Measurements from ENCODE around the gene WNT9B.

WNT9B gene

DNA sequence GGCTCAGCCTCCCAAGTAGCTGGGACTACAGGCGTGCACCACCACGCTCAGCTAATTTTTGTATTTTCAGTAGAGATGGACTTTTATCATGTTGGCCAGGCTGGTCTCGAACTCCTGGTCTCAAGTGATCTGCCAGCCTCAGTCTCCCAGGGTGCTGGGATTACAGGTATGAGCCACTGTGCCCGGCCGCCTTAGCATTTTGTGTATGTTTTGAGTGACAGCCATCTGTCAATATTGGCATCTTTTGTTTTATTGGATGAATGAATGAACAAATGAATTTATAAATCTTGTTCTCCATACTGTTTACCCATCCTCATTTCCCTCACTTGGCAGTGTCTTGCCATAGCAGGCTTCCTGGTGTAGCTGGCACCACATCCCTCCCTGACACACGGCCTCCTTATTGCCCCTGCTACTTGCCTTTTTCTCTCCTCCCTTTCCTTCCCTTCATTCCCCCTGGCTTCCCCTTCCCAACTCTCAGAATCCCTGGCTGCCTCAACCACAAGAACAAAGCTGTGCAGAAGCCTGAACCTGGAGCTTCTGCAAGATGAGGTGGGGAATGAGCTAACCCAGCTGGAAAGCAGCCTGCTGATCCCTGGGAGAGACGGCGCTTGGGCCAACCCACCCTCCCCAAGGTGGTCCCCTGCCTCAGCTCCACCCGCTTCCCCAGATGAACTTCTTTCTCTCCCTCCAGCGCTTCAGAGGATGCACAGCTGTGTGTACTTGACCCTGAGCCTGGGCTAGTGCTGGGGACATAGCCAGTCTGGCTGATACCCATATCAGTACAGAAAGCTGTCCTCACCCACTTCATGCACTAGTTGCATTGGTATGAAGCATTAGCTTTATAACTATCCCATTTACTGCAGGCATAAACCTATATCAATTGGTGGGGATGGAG, 34.3 kb downstream of the WNT9B start:
- no peak for DNase-seq

DNA sequence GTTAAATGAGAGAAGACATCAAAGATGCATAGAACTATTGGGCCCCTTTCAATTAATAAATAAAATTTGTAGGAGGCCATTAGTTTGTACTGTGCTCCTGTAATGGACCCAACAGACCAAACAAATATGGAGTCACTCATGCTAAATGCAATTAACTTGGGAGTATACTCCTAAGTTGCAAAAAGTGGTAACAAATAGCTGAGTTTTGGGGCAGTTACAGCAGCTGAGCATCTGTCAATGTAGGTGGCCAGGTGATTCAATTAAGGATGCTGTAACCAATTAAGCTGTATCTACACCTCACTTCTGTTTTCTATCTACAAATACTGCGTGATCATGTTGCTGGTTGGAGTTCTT, 34.9 kb downstream of the WNT9B start:
- DNase-seq: no peak

DNA sequence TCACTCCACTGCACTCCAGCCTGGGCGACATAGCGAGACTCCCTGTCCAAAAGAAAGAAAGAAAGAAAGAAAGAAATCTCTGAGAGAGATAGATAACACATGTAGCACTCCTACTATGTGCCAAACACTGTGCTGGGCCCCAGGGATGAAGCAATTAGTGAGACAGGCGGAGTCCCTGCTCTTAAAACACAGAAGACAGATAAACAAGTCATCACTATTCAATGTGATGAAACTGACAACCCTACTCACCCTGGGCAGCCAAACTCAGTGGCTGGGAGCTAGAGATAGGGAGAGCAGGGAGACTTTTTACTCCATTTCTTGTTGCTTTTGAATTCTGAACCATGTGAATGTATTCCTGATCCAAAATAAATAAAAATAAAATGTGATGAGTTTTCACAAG, 36.3 kb downstream of the WNT9B start:
- DNase-seq: no peak

DNA sequence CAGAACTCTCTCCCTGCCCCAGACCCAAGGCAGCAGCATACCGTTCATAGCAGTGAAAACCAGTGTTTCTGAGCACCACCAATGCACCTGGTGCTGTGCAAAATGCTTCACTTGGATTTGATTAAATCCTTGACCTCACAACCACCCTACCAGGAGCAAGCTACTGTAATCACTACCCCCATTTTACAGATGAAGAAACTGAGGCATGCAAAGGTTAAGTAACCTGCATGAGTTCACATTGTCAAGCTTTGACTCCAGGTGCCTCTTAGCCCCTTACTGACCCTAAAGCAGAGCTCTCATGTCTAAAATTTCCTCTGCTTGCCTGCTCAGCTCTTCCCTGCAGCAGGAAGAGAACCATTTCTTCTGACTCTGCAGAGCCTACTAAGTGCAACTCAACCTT, 37.3 kb downstream of the WNT9B start:
- DNase-seq: no peak

DNA sequence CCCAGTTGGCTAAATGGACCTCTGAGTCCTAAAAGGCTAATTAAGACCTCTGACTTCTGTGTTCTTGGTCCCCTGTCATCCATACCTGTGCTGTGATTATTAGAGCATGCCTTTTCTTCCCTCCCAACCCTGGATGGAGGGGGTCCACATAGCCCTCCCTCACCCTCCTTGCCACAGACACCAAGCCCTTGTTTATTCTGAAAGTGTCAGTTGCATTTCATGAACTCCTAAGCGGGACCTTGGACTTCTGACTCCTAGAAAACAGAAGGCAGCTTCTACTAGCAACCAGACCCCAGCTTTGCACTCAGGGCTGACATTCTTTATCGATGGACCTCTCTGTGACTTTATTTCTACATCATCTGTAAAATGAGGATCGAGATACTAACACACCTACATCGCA, 38.1 kb downstream of the WNT9B start:
- DNase-seq: no peak

DNA sequence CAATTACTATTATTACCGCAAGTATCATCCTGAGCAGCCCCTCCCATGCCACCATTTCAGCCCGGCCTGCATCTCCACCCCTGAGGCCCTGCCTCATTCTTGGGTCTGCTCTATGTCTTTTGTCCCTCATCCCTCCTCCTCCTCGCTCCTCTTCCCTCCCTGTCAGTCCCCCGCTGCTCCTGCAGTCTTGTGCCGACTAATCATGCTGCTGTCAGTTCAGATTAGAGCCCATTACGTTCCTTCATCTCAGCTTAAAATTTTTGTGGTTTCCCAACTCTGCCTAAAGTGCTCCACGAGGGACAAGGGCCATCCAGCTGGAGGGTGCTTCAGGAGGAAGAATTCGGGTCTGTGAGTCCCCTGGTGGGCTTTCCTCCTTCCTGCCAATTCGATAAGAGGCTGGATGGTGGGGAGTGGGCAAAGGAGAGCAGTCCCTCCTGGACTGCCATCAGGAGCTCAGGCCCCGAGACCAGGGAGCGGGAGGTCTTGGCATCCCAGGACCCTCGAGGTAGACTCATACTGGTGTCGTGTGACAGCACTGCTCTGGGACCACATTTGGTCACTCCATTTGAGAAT, 38.7 kb downstream of the WNT9B start:
- DNase-seq: no peak

DNA sequence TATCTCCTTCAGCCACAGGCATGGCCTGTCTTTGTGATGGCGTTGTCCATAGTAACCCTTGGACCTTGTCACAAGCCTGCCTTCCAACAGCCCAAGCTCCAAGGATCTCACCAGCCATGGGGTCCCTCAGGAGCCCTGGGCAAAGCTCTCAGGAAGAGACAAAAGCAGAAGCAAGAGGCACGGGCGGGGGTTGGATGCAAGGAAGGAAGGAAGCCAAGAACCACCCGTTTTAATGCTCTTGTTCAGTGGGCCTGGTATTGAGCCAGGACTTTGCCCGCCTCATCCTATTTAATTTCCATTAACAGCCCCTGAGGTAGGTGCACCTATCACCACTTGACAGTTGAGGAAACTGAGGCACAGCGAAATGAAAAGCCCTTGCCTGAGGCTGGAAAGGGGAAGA, 39.3 kb downstream of the WNT9B start:
- DNase-seq: no peak

DNA sequence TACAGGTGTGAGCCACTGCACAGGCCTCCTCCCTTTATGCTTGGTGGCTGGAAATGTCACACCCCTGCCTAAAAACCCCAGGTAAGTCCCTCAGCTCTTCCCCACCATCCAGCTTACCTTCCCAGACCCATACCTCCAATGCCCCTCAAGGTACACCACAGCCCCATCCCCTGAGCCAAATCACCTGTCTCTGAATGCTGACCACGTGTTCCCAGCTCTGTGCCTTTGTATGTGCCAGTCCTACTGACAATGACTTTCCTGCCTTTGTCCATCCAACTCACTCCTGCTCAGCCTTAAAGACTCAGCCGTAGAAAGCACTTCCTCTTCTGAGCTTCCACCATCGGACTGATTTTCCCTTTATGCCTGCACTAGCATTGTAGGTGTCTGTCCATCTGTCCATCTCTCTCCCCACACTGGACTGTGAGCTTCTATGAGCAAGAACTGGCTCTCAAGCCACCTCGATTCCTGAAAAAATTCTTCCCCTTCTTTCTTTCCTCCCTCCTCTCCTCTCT, 40.9 kb downstream of the WNT9B start:
- DNase-seq: no peak

DNA sequence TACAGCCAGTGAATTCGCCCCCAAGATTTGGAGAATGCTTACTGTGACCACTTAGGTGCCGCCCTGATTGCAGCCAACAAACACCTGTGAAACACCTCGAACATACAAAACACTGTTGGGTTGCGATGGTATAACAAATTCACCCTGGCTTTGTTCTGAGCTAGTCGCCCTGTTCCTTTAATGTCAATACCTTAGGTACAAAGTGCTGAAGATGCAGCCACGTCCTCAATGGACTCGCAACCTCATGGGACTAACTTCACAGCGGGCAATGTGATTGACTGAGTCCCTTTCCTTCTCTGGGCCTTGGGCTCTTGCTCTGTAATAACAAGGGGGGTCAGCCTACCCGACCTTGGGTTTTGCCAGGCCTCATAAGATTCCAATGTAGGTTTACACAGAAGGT, 42.6 kb downstream of the WNT9B start:
- no peak for DNase-seq

DNA sequence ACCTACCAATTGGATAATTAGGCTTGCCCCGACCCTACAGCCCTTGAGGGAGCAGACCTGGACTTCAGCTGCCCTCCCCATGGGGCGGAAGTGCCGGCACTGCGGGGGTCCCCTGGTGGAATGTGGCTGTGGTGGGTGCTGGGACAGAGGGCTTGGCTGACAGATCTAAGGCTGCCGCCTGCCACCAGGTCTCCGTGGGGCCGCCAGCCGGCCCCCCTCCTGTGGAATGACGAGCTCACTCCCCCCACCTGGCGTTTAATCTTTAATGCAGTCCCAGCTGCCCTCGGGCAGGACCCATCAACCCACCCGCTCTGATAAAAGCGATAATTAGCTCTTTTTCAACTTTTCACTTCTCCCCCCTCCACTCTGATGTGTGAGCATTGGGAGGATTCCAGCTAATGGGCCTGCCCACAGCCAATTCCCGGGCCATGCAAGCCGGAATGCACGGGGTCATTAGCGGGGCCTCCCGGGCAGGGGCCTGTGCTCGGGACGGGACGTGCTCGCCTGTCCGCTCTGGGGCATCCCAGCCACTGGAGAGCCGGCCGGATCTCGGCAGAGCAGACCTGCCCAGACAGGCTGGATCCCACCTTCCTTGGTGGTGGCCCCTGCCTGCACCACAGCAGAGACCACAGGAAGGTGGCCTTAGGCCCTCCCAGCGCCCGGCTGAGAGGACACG, 43.2 kb downstream of the WNT9B start:
- DNase-seq: no peak

DNA sequence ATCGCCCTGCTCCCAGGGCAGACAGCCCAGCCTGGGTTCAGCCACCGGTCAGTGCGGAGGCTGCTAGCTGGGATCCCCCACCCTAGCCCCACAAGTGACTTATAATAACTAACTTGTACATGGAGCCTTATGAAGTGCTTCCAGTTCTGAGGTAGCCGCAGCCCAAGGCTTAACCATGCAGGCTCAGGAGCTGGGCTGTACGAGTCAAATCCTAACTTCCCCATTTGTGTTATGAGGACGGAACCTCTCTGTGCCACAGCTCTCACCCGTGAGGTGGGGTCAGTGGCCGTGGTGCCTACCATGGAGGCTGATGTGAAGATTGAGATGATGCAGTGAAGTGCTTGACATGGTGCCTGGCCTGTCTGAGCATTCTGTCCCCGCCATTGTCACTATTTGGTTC, 43.8 kb downstream of the WNT9B start:
- no peak for DNase-seq

DNA sequence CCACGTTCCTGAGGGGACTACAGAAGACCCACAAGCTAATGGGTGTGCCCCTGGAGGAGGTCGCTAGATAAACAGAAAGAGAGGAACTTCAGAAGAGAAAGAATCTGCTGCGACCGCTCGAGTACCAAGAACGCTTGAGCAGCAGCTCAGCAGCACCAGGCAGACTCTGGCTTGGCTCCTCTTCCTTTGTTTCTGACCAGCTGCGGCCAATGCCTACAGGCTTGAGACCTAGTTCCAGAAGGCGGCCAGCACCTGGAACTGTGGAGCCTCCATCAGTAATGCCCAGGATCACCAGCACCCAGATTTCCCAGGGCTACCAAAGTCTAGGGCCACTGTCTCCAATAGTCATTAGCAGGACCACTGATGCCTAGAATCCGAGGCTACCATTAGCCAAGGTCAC, 45.6 kb downstream of the WNT9B start:
- no peak for DNase-seq

DNA sequence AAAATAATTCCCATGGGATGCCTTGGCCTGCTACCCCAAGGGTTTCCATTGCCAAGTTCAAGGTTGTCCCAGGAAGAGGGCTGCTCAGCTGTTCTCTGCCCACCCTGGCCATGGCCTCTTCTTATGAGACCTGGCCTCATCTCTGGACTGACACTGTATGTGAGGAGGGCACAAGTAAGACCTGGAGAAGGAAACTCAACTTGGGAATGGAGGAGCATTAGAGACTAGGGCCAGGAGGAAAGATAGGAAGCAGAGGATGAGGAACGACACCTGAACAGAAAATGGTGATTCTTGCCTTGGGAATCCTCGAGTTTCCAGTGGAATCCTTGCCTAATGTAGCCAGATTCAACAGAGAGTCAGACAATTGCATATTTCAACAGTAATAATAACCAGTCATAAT, 47.0 kb downstream of the WNT9B start:
- no peak for DNase-seq

DNA sequence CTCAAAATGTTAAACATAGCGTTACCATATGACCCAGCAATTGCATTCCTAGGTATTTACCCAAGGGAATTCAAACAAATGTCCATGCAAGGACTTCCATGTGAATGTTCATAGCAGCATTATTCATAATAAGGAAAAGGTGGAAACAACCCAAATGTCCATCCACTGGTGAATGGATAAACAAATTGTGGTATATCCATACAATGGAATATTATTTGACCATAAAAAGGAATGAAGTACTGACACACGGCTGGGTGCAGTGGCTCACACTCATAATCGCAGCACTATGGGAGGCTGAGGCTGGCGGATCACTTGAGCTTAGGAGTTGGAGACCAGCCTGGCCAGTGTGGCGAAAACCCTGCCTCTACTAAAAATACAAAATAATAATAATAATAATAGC, 47.5 kb downstream of the WNT9B start:
- no peak for DNase-seq

DNA sequence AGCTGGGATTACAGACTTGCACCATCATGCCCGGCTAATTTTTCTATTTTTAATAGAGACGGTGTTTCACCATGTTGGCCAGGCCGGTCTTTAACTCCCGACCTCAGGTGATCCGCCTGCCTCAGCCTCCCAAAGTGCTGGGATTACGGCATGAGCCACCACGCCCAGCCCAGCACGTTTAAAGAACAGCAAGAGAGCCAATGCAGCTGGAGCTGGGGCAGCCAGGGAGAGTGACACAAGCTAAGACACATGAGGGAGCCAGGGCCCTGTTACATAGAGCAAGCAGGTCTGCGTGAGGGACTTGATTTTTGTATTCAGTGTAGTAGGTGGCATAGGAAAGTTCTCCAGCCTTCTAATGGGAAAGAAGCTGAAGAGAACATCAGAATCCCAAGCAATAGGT, 49.9 kb downstream of the WNT9B start:
- DNase-seq: no peak

DNA sequence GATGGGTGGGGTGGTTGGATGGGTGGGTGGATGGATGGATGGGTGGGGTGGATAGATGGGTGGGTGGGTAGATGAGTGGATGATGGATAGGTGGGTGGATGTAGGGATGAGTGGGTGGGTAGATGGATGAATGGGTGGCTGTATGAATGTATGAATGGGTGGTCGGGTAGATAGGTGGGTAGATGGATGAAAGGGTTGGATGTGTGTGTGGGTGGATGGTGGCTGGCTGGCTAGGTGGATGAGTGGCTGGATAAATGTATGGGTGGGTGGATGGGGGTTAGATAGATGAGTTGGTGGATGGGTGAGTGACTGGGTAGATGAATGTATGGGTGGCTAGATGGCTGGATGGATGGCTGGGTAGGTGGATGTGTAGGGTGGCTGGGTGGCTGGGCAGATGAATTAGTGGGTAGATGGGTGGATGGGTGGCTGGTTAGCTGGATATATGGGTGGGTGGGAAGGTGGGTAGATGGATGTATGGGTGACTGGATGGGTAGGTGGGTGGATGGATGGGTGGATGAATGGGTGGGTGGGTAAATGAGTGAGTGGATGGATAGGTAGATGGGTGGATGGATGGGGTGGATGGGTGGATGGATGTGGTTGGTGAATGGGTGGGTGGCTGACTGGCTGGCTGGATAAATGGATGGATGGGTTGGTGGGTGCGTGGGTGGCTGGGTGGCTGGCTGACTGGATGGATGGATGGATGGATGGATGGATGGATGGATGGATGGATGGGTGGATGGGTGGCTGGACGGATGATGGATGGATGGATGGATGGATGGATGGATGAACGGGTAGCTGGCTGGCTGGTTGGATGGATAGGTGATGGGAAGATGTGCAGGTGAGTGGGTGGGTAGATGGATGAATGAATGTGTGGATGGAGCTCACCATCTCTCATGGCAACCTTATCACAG, 52.6 kb downstream of the WNT9B start:
- DNase-seq: no peak

DNA sequence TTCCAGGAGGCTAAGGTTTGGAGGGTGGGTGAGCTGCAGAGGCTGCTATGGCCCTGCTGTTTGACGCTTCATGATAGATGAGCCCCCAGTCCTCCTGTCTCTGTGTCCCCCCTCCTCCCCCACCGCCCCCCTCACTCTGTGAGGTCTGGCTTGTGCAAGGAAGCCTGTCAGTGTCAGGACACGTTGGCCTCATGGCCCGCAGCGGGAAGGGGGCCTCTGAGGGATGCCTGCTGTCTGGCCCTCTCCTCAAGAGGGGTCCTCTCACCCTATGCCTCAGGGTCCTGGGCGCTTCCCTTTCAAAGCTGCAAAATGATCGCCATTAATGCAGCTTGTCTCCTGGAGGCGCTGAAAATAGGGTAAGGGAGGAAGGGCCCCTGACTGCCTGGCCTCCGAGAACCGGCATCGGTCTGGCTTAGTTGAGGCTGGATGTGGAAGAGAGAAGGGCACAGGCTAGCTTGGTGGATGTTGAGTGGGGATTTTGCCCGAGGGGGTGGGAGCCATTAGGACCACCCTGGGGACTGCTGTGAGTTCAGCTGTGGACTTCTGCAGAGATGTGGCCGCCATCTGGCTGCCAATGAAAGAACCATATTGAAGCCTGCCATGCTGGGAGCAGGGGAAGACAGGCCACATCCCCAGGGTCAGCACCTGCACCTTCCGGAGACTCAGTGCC, 56.8 kb downstream of the WNT9B start:
- DNase-seq: no peak

DNA sequence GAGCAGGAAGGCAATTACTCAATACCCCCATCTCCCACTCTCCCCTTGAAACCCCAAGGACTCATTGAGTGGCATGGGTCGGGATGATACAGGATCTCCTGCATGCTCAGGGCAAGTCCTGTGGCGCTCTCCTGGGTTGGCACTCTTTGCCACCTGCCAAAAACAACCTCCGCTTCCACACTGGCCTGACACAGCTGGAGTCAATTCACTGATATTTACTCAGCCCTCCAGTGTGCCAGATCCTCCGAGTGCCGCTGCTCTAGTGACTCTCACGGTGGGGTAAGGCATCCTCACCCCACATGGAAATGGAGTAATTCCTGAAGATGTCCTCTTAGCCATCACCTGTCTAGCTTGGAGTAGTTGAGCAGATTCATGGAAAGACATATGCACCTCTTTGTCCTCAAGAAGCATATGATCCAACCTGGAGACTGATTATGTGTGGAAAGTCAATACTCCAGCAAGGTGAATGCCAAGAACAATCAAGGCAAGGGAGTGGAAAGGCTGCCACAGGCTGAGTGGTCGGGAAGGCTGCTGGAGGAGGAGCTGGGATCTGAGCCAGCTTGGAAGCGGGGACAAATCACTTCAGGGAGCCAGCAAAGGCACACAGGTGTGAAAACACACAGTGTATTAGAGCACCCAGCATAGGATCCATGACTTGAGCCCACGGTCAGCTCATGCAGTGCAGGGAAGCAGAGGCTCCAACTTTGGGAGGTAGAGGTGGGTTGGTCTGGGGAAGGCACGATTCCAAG, 59.0 kb downstream of the WNT9B start:
- no peak for DNase-seq

DNA sequence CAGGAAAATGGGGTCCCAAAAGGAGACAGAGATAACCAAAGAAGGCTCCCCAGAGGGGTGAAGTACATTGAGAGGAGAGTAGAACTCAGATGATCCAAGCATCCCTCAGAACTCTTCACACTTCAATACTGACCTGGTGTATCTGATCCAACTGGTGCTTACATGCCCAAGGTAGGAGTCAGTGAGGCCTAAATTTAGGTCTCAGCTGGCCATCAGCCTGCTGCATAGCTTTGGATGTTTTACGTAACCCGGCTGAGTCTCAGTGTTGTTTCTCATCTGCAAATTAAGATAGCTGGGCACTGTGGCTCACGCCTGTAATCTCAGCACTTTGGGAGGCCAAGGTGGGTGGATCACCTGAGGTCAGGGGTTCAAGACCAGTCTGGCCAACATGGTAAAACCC, 59.9 kb downstream of the WNT9B start:
- DNase-seq: no peak

DNA sequence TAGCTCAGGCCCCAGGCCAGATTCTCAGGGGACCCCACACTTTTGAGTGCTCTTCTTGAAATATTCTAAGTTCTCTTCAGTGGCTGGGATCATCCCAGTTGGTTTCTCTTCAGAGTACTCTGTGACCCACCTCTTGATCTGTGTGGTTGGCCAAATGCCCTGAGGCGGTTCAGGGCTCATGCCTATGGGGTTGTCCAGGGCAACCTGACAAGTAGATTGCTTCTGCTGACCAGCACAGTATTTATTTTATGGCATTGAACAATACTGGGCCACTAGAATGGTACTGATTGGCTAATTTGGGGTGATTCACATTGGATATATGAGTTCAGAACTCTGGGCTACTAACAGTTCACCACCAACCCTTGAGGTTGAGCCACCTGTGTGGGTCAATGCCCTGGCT, 64.2 kb downstream of the WNT9B start:
- no peak for DNase-seq

DNA sequence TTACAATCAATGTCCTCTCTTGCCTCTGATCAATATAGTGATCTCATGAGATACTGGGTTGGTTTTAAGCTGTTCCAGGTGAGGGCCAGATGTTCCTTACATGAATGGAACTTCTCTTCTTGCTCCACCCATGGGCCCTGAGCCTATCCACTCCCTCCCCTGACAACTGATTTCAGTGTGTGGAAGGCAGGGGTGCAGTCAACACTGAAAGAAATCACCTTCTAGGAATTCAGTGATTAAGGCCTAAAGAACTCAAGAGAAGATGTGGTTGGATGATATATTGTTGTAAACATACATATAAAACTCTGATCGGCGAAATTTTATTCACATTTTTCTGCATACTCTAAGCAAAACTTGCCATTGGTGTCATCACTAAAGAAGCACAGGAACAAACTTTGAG, 64.8 kb downstream of the WNT9B start:
- DNase-seq: no peak

DNA sequence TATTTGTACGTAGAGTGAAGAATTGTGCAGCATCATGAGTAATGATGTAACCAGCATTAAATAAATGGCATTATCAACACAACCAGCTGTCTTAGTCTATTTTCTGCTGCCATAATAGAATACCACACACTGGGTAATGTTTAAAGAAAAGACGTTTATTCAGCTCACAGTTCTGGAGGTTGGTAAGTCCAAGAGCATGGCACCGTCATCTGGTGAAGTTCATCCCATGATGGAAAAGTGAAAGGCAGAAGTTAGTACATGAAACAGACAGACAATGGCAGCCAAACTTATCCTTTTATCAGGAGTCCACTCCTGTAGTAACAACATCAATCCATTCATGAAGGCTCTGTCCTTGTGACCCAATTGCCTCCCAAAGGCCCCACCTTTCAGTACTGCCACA, 65.2 kb downstream of the WNT9B start:
- no peak for DNase-seq

Data from activated CD4-positive, alpha-beta T cell treated with anti-CD3 and anti-CD28 coated beads for 48 hours (primary cell).